Renal pelvis (tissue), 12 donors: ENCODE results near the gene GSTT4. TPM values are rescaled to one million over a fixed set of nuclear protein-coding genes. Genes with fewer than 3 reads are reported as not detected.
"Not testable (repeated sequence)": the region's sequence is repeated elsewhere in the genome, so short reads cannot be mapped to it uniquely, and the experiment has no call there.

Source experiments
- DNase-seq: peaks from one replicate; pipeline ENCODE4 v3.0.0-alpha.2; 2013
- long read RNA-seq, 16 experiments: transcript quantifications; one replicate each; lab custom pipeline, GENCODE V29; 2026
- polyA plus RNA-seq, 3 donors: library from polyadenylated mRNA; unstranded; fragments of 120-200 nt; gene quantifications; one replicate each; pipeline ENCODE4 v1.2.1, GENCODE V29; 2013; ENCODE audit not compliant: insufficient read length in 3 of 3

GSTT4 gene
- not detected for polyA plus RNA-seq
- long read RNA-seq, donor 1 = 0 reads
- long read RNA-seq, donor 2 = 0 reads
- long read RNA-seq, donor 3 = 0 reads
- long read RNA-seq, donor 4 = 0 reads
- long read RNA-seq, donor 5 = 0 reads
- long read RNA-seq, donor 6 = 0 reads
- long read RNA-seq, donor 7 = 0 reads
- long read RNA-seq, donor 8 = 0 reads
- long read RNA-seq, donor 9 = 0 reads
- long read RNA-seq, donor 10 = 0 reads
- long read RNA-seq, donor 11 = 0 reads
- long read RNA-seq, donor 12 = 0 reads
- long read RNA-seq, donor 13 = 0 reads
- long read RNA-seq, donor 14 = 0 reads
- long read RNA-seq, donor 15 = 0 reads
- long read RNA-seq, donor 16 = 0 reads

DNA sequence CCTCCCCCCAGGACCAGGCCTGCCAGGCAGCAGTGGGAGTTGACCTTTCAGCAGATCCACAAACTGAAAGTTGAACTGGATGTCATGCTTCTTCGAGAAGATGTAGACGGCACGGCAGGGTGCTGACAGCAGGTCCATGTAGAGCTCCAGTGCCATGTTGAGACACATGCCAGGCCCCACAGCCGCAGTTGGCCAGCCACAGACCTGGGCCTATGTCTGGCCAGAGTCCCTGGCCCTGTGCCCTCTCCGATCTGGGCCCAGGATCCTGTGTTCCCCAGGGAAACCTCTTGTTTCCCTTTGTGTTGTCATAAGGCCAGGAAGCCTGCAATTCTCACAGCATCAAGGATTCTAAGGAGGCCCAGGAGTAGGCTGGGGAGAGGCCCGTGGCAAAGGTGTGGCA, at the start of gene GSTT4:
TSS of gene GSTT4 (minus strand) at position 253 of the 400 bp plus-strand sequence. CDS start at position 156, 97 bp downstream.
- no peak for DNase-seq

- no peak for DNase-seq
These were observed 49.1 kb upstream of the GSTT4 start for GRCh38 chr22:24054356-24054755.

DNA sequence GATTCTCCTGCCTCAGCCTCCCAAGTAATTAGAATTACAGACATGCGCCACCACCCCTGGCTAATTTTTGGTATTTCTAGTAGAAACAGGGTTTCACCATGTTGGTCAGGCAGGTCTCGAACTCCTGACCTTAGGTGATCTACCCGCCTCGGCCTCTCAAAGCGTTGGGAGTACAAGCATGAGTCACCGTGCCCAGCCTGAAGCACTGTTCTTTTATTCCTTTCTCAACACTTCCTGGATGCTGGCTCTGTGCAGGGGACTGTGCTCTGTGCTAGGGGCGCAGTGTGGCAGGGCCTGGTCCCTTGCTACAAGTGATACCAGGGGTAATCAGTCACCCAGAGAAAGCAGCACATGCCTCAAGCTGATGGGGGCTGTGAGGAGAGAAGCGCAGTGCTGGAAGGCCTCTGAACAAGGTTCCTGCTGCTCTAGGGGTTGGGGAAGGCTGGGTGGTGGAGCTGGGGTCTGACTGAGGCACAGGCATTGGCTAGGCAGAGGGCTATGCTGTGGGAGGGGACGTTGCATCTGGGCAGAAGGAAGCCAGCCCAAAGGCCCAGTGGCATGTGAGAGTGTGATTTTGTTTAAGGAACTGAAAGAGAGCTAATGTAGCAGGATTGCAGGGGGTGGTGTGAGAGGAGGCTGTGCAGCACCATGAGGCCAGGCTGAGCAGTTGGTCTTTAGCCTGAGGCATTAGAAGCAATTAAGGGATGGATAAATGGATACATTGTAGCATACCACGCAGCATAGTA, 48.4 kb upstream of the GSTT4 start:
- no peak for DNase-seq

DNA sequence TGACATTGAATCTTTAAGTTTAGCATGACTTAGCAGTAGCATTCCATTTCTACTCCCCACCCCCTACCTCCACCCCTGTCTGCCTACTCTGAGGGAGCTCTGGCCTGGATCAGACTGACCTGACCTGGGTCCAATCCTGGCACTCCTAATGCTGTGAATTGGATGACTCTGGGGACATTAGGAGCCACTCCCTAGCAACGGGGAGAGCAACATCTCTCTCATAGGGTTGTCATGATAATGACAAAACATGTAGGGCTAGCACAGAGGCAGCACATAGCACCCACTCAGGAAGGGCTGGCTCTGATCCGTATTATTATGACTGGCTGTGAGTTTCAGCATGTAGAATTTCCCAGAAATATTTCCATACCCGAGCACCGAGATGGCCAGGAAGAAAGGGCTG, 46.3 kb upstream of the GSTT4 start:
- no peak for DNase-seq

- DNase-seq = no peak
These were observed 45.8 kb upstream of the GSTT4 start for GRCh38 chr22:24051028-24051427.

- DNase-seq = no peak
These were observed 44.7 kb upstream of the GSTT4 start for GRCh38 chr22:24049978-24050377.

DNA sequence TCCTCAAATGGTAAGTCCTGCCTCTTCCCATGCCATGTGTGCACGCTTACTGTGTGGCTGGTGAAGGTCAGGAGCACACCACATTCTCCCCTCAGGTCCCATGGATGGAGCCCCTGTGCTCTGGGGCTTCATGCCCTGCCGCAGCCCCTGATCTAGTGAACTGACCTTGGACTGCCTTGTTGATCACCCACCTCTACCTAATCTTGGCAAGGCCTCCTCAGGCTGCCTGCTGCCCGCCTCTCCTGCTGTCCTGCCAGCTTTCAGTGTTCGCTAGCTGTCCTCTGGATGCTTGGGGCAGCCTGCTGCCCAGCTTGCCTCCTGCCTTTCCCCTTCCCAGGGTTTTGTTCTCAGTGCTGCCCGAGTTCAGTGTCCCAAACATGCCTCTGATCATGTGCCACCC, 44.0 kb upstream of the GSTT4 start:
- DNase-seq = no peak

- DNase-seq = no peak
These were observed 40.8 kb upstream of the GSTT4 start for GRCh38 chr22:24046024-24046423.

GRCh38 chr22:24043958-24044357, 38.7 kb upstream of the GSTT4 start:
- no peak for DNase-seq

DNA sequence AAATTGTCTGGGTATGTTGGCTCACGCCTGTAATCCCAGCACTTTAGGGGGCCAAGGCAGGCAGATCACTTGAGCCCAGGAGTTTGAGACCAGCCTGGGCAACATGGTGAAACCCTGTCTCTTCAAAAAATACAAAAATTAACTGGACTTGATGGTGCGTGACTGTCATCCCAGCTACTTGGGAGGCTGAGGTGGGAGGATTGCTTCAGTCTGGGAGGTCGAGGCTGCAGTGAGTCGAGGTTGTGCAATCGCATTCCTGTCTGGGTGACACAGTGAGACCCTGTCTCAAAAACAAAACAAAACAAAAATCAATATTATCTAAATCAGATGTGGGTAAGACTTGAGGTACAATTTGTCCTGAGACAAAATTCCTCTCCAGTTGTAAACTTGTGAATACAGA, 38.2 kb upstream of the GSTT4 start:
- DNase-seq = not testable (repeated sequence)

- no peak for DNase-seq
These were observed 35.7 kb upstream of the GSTT4 start for GRCh38 chr22:24040946-24041345.

- DNase-seq = no peak
These were observed 33.8 kb upstream of the GSTT4 start for GRCh38 chr22:24039046-24039445.

DNA sequence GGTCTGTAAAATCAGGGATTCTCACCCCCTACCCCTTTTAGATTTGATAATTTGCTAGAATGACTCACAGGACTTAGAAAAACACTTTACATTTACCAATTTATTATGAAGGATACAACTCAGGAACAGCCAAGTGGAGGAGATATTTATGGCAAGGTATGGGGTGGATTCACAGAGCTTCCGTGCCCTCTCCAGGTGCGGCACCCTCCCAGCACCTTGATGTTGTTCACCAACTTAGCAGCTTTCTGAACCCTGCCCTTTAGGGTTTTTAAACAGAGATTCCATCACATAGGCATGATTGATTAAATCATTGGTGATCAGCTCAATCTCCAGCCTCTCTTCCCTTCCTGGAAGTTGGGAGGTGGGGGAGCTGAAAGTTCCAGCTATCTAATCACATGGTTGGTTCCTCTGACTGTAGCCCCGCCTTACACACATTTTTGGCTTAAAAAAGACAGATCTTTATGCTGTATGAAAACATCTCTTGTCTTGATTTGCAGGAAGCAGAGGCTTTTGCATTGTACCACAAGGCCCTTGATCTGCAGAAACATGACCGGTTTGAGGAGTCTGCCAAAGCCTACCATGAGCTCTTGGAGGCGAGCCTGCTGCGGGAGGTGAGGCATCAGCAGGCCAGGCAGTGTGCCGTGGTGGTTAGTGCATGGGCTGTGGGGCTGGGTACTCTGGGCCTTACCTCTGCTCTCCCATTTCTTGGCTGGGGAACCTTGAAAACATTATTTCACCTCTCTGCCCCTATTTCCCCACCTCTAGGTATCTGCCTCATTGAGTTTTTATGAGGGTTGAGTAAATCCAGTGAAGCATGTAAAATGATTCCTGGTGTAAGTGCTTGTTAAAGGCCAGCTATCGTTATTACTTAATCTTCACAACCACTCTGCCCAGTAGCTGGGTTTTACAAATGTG, 32.9 kb upstream of the GSTT4 start:
- no peak for DNase-seq

DNA sequence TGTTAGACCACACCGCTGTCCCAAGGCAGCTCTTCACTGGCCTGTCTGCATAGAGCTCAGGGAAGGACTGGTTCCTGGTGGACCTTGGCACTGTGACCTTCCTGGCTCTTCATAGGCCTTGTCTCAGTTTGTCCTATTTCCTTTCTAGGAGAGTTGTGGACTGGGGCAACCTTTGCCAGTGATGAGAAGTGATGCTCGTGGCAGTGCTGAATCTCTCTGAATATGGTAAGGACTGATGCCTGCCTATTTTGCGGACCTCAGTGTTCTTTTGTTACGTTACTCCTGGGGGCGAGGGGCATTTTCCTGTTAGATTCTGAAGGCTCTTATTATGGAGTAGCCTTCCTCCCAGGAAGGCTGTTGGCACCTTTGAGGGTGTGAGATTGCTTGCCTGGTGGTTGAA, 30.0 kb upstream of the GSTT4 start:
- no peak for DNase-seq

GRCh38 chr22:24033731-24034130, 28.5 kb upstream of the GSTT4 start:
- DNase-seq = no peak

GRCh38 chr22:24030186-24030702, 25.0 kb upstream of the GSTT4 start:
- no peak for DNase-seq

DNA sequence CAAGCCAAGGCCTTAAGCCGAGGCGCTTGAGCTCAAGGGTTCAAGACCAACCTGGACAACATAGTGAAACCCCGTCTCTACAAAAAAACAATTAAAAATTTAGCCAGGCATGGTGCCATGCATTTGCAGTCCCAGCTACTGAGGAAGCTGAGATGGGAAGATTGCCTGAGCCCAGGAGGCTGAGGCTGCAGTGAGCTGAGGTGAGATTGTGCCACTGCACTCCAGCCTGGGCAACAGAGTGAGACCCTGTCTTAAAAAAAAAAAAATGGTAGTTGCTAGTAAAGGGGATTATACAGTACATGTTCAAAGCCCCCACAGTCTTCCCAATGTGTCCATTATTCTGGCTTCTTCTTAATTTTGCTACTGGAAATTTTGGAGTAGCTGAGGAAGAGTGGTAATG, 24.1 kb upstream of the GSTT4 start:
- DNase-seq = no peak

- DNase-seq = no peak
These were observed 23.3 kb upstream of the GSTT4 start for GRCh38 chr22:24028533-24028932.

DNA sequence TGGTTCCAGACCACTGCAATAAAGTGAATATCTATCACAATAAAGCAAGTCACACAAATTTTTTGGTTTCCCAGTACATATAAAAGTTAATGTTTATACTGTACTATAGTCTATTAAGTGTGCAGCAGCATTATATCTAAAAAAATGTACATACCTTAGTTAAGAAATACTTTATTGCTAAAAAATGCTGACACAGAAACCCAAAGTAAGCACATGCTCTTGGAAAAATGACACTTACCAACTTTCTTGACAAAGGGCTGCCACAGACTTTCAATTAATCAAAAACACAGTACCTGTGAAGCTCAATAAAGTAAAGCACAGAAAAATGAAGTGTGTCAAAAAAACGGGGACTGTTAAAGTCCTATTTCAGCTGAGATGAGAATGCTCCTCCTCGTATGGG, 22.7 kb upstream of the GSTT4 start:
- DNase-seq = no peak

GRCh38 chr22:24027389-24027975, 22.2 kb upstream of the GSTT4 start:
- no peak for DNase-seq

- no peak for DNase-seq
These were observed 21.5 kb upstream of the GSTT4 start for GRCh38 chr22:24026733-24027132.

- DNase-seq = no peak
These were observed 20.8 kb upstream of the GSTT4 start for GRCh38 chr22:24026056-24026455.
